B cell (primary cell): ENCODE measurements around the gene POU2AF2.

ENCODE experiments used
- EZH2 ChIP-seq: IDR thresholded peaks from 2 replicates; pipeline ENCODE4 v1.6.1; 2012; ENCODE audit warnings: borderline replicate concordance, low read depth, mild to moderate bottlenecking, moderate library complexity, low read length; ENCODE audit not compliant: insufficient read depth, poor library complexity, severe bottlenecking
- TF ChIP-seq, protein P1 (sequence below): fragments of 200-600 bp; IDR thresholded peaks from one replicate; pipeline ENCODE4 v1.8.0; 2022; ENCODE audit warnings: antibody characterized with exemption, mild to moderate bottlenecking

DNA sequence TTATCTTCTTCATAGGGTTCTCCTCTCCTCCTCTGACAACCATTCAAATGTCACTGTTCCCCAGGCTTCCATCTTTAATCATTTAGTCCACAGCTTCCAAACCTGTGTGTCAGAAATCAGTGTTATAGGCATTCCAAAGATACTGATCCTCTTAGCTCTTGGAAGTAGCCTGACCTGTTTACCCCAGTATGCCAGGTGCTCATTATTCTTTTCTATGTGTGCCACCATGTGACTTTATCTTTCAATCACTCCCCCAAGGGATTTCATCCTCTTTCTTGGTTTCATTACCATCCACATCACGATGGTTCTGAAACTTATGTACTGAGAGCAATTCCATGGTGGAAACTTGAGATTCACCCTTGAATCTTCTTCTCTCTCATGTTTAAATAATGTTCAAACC lies 7.6 kb downstream of the POU2AF2 start:
- no peak for TF ChIP-seq EZH2
- TF ChIP-seq, protein P1, sequence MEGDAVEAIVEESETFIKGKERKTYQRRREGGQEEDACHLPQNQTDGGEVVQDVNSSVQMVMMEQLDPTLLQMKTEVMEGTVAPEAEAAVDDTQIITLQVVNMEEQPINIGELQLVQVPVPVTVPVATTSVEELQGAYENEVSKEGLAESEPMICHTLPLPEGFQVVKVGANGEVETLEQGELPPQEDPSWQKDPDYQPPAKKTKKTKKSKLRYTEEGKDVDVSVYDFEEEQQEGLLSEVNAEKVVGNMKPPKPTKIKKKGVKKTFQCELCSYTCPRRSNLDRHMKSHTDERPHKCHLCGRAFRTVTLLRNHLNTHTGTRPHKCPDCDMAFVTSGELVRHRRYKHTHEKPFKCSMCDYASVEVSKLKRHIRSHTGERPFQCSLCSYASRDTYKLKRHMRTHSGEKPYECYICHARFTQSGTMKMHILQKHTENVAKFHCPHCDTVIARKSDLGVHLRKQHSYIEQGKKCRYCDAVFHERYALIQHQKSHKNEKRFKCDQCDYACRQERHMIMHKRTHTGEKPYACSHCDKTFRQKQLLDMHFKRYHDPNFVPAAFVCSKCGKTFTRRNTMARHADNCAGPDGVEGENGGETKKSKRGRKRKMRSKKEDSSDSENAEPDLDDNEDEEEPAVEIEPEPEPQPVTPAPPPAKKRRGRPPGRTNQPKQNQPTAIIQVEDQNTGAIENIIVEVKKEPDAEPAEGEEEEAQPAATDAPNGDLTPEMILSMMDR: no peak
